ENCODE results near the gene ADGRB2.
A peak's percentile ranks its signal among the peaks of the same experiment; 100 is the strongest.

GRCh38 chr1:31745096-31745945 is 18.8 kb downstream of the ADGRB2 start:
- TF ChIP-seq CTCF (IDR thresholded peaks at IDR 0.05) (peak in 5 of 6 experiments; percentile 39 to 80 (median 75)), POLR2A (IDR thresholded peaks at IDR 0.05) (peak in 1 of 2 donors; percentile 32)
